H1 (cell line): ENCODE measurements around the gene SESN1. TPM values are rescaled to one million over a fixed set of nuclear protein-coding genes. Genes with fewer than 3 reads are reported as not detected.

Source experiments
- CTCF ChIA-PET: fragments of 300-600 bp; sonication (Branson Sonifier 250); formaldehyde crosslinking; loops from one replicate; lab custom pipeline; 2021; ENCODE audit not compliant: partially characterized antibody; lab: Charles Lee
- POLR2A ChIA-PET: fragments of 300-600 bp; sonication (Branson Sonifier 250); formaldehyde crosslinking; loops from one replicate; lab custom pipeline; 2021; ENCODE audit warnings: inconsistent platforms; ENCODE audit not compliant: partially characterized antibody; lab: Charles Lee
- DNase-seq, 2 experiments: peaks; one replicate each; pipeline versions ENCODE4 v3.0.0 to v3.0.0-alpha.2; 2010 to 2022; ENCODE audit warnings: low spot score in 2 of 2, low read depth in 1 of 2, mixed read lengths in 1 of 2
- FAIRE-seq: peaks from 2 replicates; lab custom pipeline; 2011; peaks lifted over from hg19 to GRCh38; lab: Jason Lieb, UNC
- H2AFZ ChIP-seq: 2 replicates; pipeline ENCODE4 v1.8.1; 2012; ENCODE audit warnings: low read length, inconsistent platforms
- H2AK5ac ChIP-seq: 2 replicates; pipeline ENCODE4 v1.6.1; 2013; ENCODE audit warnings: low read depth, low read length
- H2BK120ac ChIP-seq: replicated peaks from 2 replicates; pipeline ENCODE3; 2013; ENCODE audit warnings: low read depth, low read length, inconsistent platforms
- H2BK12ac ChIP-seq: 2 replicates; pipeline ENCODE4 v1.6.1; 2013; ENCODE audit warnings: low read depth, low read length
- H2BK15ac ChIP-seq: 2 replicates; pipeline ENCODE4 v1.6.1; 2013; ENCODE audit warnings: low read length
- H2BK20ac ChIP-seq: 2 replicates; pipeline ENCODE4 v1.6.1; 2013; ENCODE audit warnings: low read length
- H2BK5ac ChIP-seq: 2 replicates; pipeline ENCODE4 v1.6.1; 2013; ENCODE audit warnings: low read depth, low read length
- H3K14ac ChIP-seq: 2 replicates; pipeline ENCODE4 v1.6.1; 2013; ENCODE audit warnings: inconsistent platforms; ENCODE audit not compliant: insufficient read length
- H3K18ac ChIP-seq: 2 replicates; pipeline ENCODE4 v1.6.1; 2013; ENCODE audit warnings: low read length; ENCODE audit errors: extremely low read depth
- H3K23ac ChIP-seq: 2 replicates; pipeline ENCODE4 v1.6.1; 2013; ENCODE audit warnings: inconsistent platforms; ENCODE audit not compliant: insufficient read length
- H3K23me2 ChIP-seq: 2 replicates; pipeline ENCODE4 v1.6.1; 2013; ENCODE audit warnings: low read depth, low read length
- H3K27ac ChIP-seq: 2 replicates; pipeline ENCODE4 v1.6.1; 2011; ENCODE audit warnings: low read depth, low read length, inconsistent platforms
- H3K27me3 ChIP-seq, 4 experiments: replicated peaks in 1 of 4; 1 replicate in 1 of 4; 2 replicates in 3 of 4; pipeline versions ENCODE4 v1.6.1 to v1.8.1; 2011 to 2013; ENCODE audit warnings: low read length in 3 of 4, mild to moderate bottlenecking in 3 of 4, inconsistent platforms in 2 of 4, mixed read lengths in 2 of 4, moderate library complexity in 1 of 4; ENCODE audit not compliant: control insufficient read depth in 3 of 4, insufficient read depth in 3 of 4; ENCODE audit errors: extremely low read depth in 1 of 4
- H3K36me3 ChIP-seq, 4 experiments: 2 replicates each; pipeline versions ENCODE4 v1.6.1 to v1.8.1; 2011 to 2013; ENCODE audit warnings: mild to moderate bottlenecking in 4 of 4, low read length in 3 of 4, moderate library complexity in 2 of 4, control low read depth in 1 of 4, inconsistent platforms in 1 of 4; ENCODE audit not compliant: insufficient read depth in 4 of 4, control insufficient read depth in 2 of 4
- H3K4ac ChIP-seq: replicated peaks from 2 replicates; pipeline ENCODE3; 2013; ENCODE audit warnings: low read length, low read depth, mixed read lengths, inconsistent platforms; ENCODE audit not compliant: insufficient read length
- H3K4me1 ChIP-seq, 4 experiments: replicated peaks in 1 of 4; 1 replicate in 1 of 4; 2 replicates in 3 of 4; pipeline versions ENCODE4 v1.6.1 to v1.8.1; 2011 to 2013; ENCODE audit warnings: low read length in 3 of 4, inconsistent platforms in 2 of 4, mixed read lengths in 1 of 4; ENCODE audit not compliant: insufficient read depth in 4 of 4, control insufficient read depth in 3 of 4
- H3K4me2 ChIP-seq, 2 experiments: 2 replicates each; pipeline versions ENCODE4 v1.6.1 to v1.8.1; 2011 to 2013; ENCODE audit warnings: low read depth in 2 of 2, low read length in 2 of 2, control low read depth in 1 of 2, inconsistent platforms in 1 of 2, mild to moderate bottlenecking in 1 of 2; ENCODE audit not compliant: insufficient read depth in 1 of 2
- H3K4me3 ChIP-seq, 4 experiments: fragments of 200-600, 300-600 bp in 1 of 4; sonication (generic), shearing (Covaris generic), sonication (Bioruptor Twin) in 1 of 4; 2 replicates each; pipeline versions ENCODE4 v1.5.1 to v1.8.1; 2011 to 2016; ENCODE audit warnings: low read length in 4 of 4, low read depth in 3 of 4, control low read depth in 2 of 4, inconsistent platforms in 2 of 4, mild to moderate bottlenecking in 2 of 4, mixed read lengths in 1 of 4, moderate library complexity in 1 of 4; ENCODE audit not compliant: insufficient read depth in 2 of 4; ENCODE audit errors: extremely low read depth in 1 of 4
- H3K56ac ChIP-seq: replicated peaks from 2 replicates; pipeline ENCODE3; 2013; ENCODE audit warnings: low read depth, mild to moderate bottlenecking, mixed read lengths, low read length, inconsistent platforms; ENCODE audit not compliant: insufficient read length
- H3K79me1 ChIP-seq: 2 replicates; pipeline ENCODE4 v1.6.1; 2013; ENCODE audit warnings: low read depth, low read length, control low read depth
- H3K79me2 ChIP-seq, 2 experiments: 2 replicates each; pipeline versions ENCODE4 v1.6.1 to v1.8.1; 2012 to 2013; ENCODE audit warnings: low read length in 2 of 2, mild to moderate bottlenecking in 2 of 2, inconsistent platforms in 1 of 2; ENCODE audit not compliant: insufficient read depth in 2 of 2, control insufficient read depth in 1 of 2
- H3K9ac ChIP-seq, 4 experiments: replicated peaks in 1 of 4; 1 replicate in 1 of 4; 2 replicates in 3 of 4; pipeline versions ENCODE4 v1.6.1 to v1.8.1; 2011 to 2013; ENCODE audit warnings: low read depth in 3 of 4, low read length in 3 of 4, control low read depth in 2 of 4, mild to moderate bottlenecking in 2 of 4, moderate library complexity in 2 of 4, inconsistent platforms in 1 of 4; ENCODE audit errors: extremely low read depth in 1 of 4
- H3K9me3 ChIP-seq, 2 experiments: 2 replicates each; pipeline versions ENCODE4 v1.6.1 to v1.8.1; 2012 to 2013; ENCODE audit warnings: mild to moderate bottlenecking in 2 of 2, moderate library complexity in 2 of 2, control low read depth in 1 of 2, inconsistent platforms in 1 of 2, low read depth in 1 of 2, low read length in 1 of 2, mixed read lengths in 1 of 2; ENCODE audit not compliant: insufficient read depth in 2 of 2
- H4K20me1 ChIP-seq, 2 experiments: replicated peaks in 1 of 2; 2 replicates each; pipeline versions ENCODE3 to v1.8.1; 2011 to 2013; ENCODE audit warnings: inconsistent platforms in 2 of 2, low read length in 2 of 2, mild to moderate bottlenecking in 1 of 2; ENCODE audit not compliant: insufficient read depth in 2 of 2, control insufficient read depth in 1 of 2
- H4K5ac ChIP-seq: 2 replicates; pipeline ENCODE4 v1.6.1; 2013; ENCODE audit warnings: low read length, low read depth, mixed read lengths, inconsistent platforms; ENCODE audit not compliant: insufficient read length
- H4K8ac ChIP-seq: 2 replicates; pipeline ENCODE4 v1.8.0; 2013; ENCODE audit warnings: mild to moderate bottlenecking, moderate library complexity, low read length, inconsistent platforms; ENCODE audit not compliant: insufficient read depth; ENCODE audit errors: extremely low read depth
- H4K91ac ChIP-seq: replicated peaks from 2 replicates; pipeline ENCODE3; 2013; ENCODE audit warnings: low read length, mixed read lengths, inconsistent platforms; ENCODE audit not compliant: insufficient read length
- BRCA1 ChIP-seq: IDR thresholded peaks from 2 replicates; pipeline ENCODE4 v1.6.1; 2012; ENCODE audit warnings: low read depth, low read length, improper control_type of control experiment
- CREB1 ChIP-seq: IDR thresholded peaks from 2 replicates; pipeline ENCODE4 v1.6.1; 2012; ENCODE audit warnings: inconsistent platforms
- GABPA ChIP-seq: IDR thresholded peaks from 2 replicates; pipeline ENCODE4 v1.6.1; 2011; ENCODE audit warnings: mild to moderate bottlenecking, low read length, moderate library complexity, borderline replicate concordance; ENCODE audit not compliant: insufficient read depth
- POLR2A ChIP-seq, 2 experiments: IDR thresholded peaks; 1 replicate in 1 of 2; 2 replicates in 1 of 2; pipeline ENCODE4 v1.6.1; 2011; ENCODE audit warnings: low read depth in 2 of 2, low read length in 2 of 2, mild to moderate bottlenecking in 2 of 2; ENCODE audit errors: control extremely low read depth in 1 of 2
- POLR2AphosphoS5 ChIP-seq: IDR thresholded peaks from 2 replicates; pipeline ENCODE4 v1.6.1; 2011; ENCODE audit warnings: low read depth, low read length
- RBBP5 ChIP-seq: IDR thresholded peaks from 2 replicates; pipeline ENCODE4 v1.7.1; 2012; ENCODE audit warnings: low read depth, mild to moderate bottlenecking, inconsistent platforms, low read length, moderate library complexity, borderline replicate concordance
- RFX5 ChIP-seq: IDR thresholded peaks from 2 replicates; pipeline ENCODE4 v1.6.1; 2011; ENCODE audit warnings: low read depth, low read length, improper control_type of control experiment, borderline replicate concordance
- RXRA ChIP-seq: IDR thresholded peaks from 2 replicates; pipeline ENCODE4 v1.6.1; 2011; ENCODE audit warnings: low read depth, mild to moderate bottlenecking, low read length, moderate library complexity; ENCODE audit not compliant: insufficient read depth
- SRF ChIP-seq: IDR thresholded peaks from 2 replicates; pipeline ENCODE4 v1.6.1; 2011; ENCODE audit warnings: mild to moderate bottlenecking, low read depth, low read length, moderate library complexity
- TEAD4 ChIP-seq: IDR thresholded peaks from 2 replicates; pipeline ENCODE4 v1.6.1; 2012; ENCODE audit warnings: low read depth, low read length, inconsistent platforms, mixed read lengths
- polyA plus RNA-seq, 7 experiments: library from polyadenylated mRNA; depleted of rRNA in 3 of 7; stranded (reverse) in 5 of 7; unstranded in 2 of 7; fragments of >200 nt in 5 of 7; fragments of 200-250 nt in 2 of 7; gene quantifications; 1 replicate in 5 of 7; 2 replicates in 1 of 7; 4 replicates in 1 of 7; pipeline versions ENCODE4 v1.2.1 to v1.2.3, GENCODE V29; 2011 to 2013; ENCODE audit warnings: missing spikeins in 2 of 7, mixed read lengths in 2 of 7
- total RNA-seq: library from RNA; stranded (reverse); fragmentation: NEBNext Ultra II Directional; extraction: Animal tissue kit (Norgen Biotek cat#: 25700); gene quantifications from 2 replicates; pipeline ENCODE4 v1.2.1, GENCODE V29; 2021
- TF ChIP-seq, protein P1 (sequence below): IDR thresholded peaks from 2 replicates; pipeline ENCODE4 v1.6.1; 2011; ENCODE audit warnings: low read depth, mild to moderate bottlenecking, low read length; ENCODE audit not compliant: insufficient read depth
- TF ChIP-seq, protein P2 (sequence below): IDR thresholded peaks from 2 replicates; pipeline ENCODE4 v1.6.1; 2012; ENCODE audit warnings: inconsistent platforms

Gene SESN1
- total and polyA plus RNA-seq, 2 of the 8 experiments (the other 6 are each of a cell fraction or from before 2014, with no cell fraction given), result 12.8 to 15.6 TPM

DNA sequence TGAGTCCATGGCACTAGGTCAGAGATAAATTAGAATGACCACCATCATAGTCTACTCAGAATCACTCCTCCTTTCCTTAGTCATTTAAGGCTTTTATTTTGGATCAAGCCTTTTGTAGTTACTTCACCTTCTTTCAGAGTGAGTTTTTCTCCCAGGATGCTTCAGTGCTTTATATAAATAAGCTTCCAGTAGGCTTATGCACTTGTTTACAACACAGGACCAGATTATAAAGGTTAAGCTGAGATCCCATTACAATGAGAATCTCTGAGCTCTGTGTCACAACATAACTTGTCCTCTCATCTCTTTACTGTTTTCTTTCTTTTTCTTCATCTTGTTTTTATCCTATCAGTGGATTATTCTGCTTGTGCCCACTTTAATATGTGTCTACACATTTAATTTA lies 48.5 kb upstream of the SESN1 start:
- Histone ChIP-seq H3K14ac (no peak overlapping the region), H3K36me3 (no peaks in the 10 kb centered on the region; a peak in 1 of 8 replicates), H3K27ac (no peak overlapping the region), H4K20me1 (no peaks in the 10 kb centered on the region), H2AFZ (no peak overlapping the region), H2BK120ac (no peak overlapping the region), H3K4me2 (no peak overlapping the region), H3K56ac (no peak overlapping the region), H4K91ac (no peak overlapping the region), H2BK5ac (no peak overlapping the region), H2AK5ac (no peak overlapping the region), H2BK20ac (no peak overlapping the region), H4K5ac (no peak overlapping the region), H3K9ac (no peak overlapping the region), H2BK15ac (no peak overlapping the region), H3K23me2 (no peaks in the 10 kb centered on the region), H3K23ac (no peak overlapping the region), H2BK12ac (no peak overlapping the region), H4K8ac (no peak overlapping the region), H3K4me3 (no peak overlapping the region), H3K9me3 (no peaks in the 10 kb centered on the region; a peak in 2 of 4 replicates), H3K79me1 (no peaks in the 10 kb centered on the region), H3K18ac (no peak overlapping the region), H3K4ac (no peak overlapping the region), H3K79me2 (no peaks in the 10 kb centered on the region), H3K27me3 (no peaks in the 10 kb centered on the region), H3K4me1 (no peaks in the 10 kb centered on the region)
- no peak for FAIRE-seq
- ChIA-PET POLR2A (no interaction called here), CTCF (interaction anchor here (0.5 to 1.1 kb wide), 3 partner anchors 241 to 354 kb away, joined by 3 to 4 read pairs (median 3); no protein-coding TSS in a partner anchor)
- DNase-seq, result no peak
- no peak for TF ChIP-seq RXRA
- TF ChIP-seq GABPA, result no peak
- no peak for TF ChIP-seq RFX5
- no peak for TF ChIP-seq RBBP5
- no peak for TF ChIP-seq SRF
- TF ChIP-seq, protein P1, sequence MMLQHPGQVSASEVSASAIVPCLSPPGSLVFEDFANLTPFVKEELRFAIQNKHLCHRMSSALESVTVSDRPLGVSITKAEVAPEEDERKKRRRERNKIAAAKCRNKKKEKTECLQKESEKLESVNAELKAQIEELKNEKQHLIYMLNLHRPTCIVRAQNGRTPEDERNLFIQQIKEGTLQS, result no peak
- TF ChIP-seq POLR2A (IDR thresholded peaks at IDR 0.05; ENCODE audit: control extremely low read depth in 1 of 2, low read depth in 2 of 2, low read length in 2 of 2), result no peak
- no peak for TF ChIP-seq TEAD4
- TF ChIP-seq, protein P2, sequence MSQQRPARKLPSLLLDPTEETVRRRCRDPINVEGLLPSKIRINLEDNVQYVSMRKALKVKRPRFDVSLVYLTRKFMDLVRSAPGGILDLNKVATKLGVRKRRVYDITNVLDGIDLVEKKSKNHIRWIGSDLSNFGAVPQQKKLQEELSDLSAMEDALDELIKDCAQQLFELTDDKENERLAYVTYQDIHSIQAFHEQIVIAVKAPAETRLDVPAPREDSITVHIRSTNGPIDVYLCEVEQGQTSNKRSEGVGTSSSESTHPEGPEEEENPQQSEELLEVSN, result no peak
- TF ChIP-seq POLR2AphosphoS5, result no peak
- TF ChIP-seq CREB1, result no peak
- no peak for TF ChIP-seq BRCA1
